A375 (cell line): ENCODE measurements around the gene MLXIP. TPM values are rescaled to one million over a fixed set of nuclear protein-coding genes. Genes with fewer than 3 reads are reported as not detected.

Experiments
- total RNA-seq: library from RNA; depleted of rRNA; stranded (reverse); fragments of >200 nt; shearing (Covaris generic); gene quantifications from 2 replicates; pipeline ENCODE4 v1.2.3, GENCODE V29; 2014; rRNA removed

The MLXIP gene, protein sequence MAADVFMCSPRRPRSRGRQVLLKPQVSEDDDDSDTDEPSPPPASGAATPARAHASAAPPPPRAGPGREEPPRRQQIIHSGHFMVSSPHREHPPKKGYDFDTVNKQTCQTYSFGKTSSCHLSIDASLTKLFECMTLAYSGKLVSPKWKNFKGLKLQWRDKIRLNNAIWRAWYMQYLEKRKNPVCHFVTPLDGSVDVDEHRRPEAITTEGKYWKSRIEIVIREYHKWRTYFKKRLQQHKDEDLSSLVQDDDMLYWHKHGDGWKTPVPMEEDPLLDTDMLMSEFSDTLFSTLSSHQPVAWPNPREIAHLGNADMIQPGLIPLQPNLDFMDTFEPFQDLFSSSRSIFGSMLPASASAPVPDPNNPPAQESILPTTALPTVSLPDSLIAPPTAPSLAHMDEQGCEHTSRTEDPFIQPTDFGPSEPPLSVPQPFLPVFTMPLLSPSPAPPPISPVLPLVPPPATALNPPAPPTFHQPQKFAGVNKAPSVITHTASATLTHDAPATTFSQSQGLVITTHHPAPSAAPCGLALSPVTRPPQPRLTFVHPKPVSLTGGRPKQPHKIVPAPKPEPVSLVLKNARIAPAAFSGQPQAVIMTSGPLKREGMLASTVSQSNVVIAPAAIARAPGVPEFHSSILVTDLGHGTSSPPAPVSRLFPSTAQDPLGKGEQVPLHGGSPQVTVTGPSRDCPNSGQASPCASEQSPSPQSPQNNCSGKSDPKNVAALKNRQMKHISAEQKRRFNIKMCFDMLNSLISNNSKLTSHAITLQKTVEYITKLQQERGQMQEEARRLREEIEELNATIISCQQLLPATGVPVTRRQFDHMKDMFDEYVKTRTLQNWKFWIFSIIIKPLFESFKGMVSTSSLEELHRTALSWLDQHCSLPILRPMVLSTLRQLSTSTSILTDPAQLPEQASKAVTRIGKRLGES
- 7.9 and 11.1 TPM in 2 replicates for total RNA-seq

DNA sequence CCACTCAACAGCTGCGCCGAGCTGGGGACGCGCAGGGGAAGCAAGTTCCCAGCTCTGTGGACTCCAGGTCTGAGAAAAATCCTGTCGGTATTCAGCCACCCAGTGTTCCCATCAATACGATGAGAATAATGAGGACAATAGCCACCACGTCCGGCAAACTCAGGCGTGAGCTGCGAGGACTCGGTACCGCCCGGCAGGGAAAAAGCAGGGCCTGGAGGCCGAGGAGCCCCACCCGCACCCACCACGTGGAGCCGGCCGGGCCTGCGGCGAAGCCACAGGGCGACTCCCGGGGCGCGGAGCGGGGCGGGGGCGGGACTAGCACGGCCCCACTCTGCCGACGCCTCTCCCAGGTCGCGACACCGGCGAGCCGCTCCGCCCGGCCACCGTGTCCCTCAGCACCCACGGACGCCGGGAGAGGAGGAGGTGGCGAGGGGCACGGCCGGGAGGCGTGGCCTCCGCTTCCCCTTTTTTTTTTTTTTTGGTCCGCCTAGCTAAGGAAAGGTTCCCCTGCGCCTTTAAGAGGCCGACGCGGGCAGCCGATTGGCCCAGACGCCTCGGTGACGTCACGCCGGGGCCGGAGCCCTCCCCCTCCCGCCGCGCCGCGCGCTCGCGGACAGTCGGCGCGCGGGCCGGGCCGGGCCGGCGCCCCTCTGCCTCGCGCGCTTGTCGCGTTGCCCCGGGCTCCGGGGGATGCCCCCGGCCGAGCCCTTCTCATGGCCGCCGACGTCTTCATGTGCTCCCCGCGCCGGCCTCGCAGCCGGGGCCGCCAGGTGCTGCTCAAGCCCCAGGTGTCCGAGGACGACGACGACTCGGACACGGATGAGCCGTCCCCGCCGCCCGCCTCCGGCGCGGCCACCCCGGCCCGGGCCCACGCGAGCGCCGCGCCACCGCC is at the start of gene MLXIP:
MLXIP (plus strand) TSS at position 616 of the 892 bp plus-strand sequence; CDS start at position 714, 98 bp downstream.

DNA sequence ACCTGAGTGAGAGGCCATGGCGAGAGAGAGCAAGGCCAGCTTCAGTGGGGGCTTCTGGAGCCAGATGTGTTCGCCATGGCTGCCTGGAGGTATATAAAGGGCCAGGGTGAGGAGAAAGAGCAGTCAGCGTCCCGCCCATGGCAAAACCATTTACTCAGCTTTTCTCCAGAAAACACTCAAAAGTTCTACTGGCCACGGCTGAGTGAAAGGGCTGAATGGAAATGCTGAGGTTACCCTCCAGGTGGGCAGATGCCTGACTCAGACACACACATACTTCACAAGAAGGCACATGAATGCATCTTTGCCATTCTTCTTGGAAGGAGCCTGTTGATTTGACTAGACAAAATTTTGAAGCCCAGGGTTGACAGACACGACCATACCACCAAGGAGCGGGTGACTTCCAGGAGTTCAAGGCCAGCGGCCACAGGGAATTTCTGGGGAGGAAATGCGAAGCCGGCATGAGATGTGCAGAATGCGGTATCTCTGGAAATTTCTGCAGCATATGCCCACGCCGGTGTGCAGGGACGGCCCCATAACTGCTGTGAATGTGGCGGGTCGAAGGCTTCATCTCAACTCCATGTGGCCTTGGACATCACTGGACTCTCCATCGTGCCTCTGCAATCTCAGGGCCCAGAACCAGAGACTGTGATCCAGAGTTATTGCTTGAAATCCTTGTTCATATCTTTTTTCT is 95.7 kb downstream of the MLXIP start, which contains the start of gene IL31:
IL31 (minus strand) TSS at position 67 of the 691 bp plus-strand sequence; CDS start at position 18, 49 bp downstream.

DNA sequence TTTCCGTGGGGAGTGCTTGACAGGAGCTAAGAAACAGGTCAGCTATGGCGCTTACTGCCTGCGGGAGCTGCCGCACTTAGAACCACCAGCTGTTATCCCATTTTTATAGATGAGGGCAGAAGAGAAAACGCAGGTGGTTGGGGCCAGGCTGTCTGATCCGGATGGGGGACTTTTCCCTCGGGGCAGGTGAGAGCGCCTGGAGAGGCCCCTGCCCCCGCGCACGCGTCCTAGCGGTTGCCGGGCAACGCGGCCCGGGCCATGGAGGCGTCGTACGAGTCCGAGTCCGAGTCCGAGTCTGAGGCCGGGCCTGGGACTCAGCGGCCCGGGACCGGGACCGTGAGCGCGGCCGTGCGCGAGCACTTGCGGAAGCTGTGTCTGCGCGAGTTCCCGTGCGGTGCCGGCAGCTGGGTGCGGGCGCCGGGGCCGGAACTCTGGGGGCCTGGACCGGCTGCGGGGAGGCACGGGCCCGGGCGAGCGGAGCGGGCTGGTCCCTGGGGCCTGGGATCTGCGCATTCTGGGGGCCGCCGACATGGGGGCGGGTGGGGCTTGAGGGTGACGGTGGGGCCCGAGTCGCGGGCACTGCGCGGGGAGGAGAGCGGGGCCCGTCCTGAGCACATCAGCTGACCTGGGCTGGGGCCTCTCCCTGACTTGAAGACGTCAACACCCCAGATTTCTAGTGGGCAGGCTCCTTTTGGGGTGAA is 104.5 kb downstream of the MLXIP start, which contains the start of gene LRRC43:
LRRC43 (plus strand) TSS at position 237 of the 701 bp plus-strand sequence; CDS start at position 259, 22 bp downstream.

Other genes starting within 250 kb of the MLXIP start
- 0.21 TPM in 1 of 2 replicates, not detected in the other for gene HPD, start 219.9 kb upstream of the MLXIP start, total RNA-seq
- 120 and 122 TPM in 2 replicates for gene PSMD9, start 190.0 kb upstream of the MLXIP start, total RNA-seq
- gene CFAP251, start 160.2 kb upstream of the MLXIP start, total RNA-seq, result 1.4 and 2.6 TPM in 2 replicates
- 3.5 and 4.3 TPM in 2 replicates for gene BCL7A, start 56.9 kb upstream of the MLXIP start, total RNA-seq
- gene IL31, start 95.5 kb downstream of the MLXIP start, total RNA-seq, result not detected in 2 replicates
- gene LRRC43, start 104.4 kb downstream of the MLXIP start, total RNA-seq, result not detected in 2 replicates
- gene B3GNT4, start 125.0 kb downstream of the MLXIP start, total RNA-seq, result 0.08 and 0.37 TPM in 2 replicates
- 62.5 and 73.8 TPM in 2 replicates for gene DIABLO, start 147.3 kb downstream of the MLXIP start, total RNA-seq
- 20.5 and 22.6 TPM in 2 replicates for gene VPS33A, start 187.7 kb downstream of the MLXIP start, total RNA-seq